NCI-H146 treated with DMSO at 0.1 percent for 48 hours (cell line): Measurements from ENCODE around the gene ARMC9.

Experiments used
- DNase-seq: peaks from one replicate; lab custom pipeline; 2025; ENCODE audit not compliant: unreplicated experiment; lab: John Stamatoyannopoulos, UW

Gene ARMC9

DNA sequence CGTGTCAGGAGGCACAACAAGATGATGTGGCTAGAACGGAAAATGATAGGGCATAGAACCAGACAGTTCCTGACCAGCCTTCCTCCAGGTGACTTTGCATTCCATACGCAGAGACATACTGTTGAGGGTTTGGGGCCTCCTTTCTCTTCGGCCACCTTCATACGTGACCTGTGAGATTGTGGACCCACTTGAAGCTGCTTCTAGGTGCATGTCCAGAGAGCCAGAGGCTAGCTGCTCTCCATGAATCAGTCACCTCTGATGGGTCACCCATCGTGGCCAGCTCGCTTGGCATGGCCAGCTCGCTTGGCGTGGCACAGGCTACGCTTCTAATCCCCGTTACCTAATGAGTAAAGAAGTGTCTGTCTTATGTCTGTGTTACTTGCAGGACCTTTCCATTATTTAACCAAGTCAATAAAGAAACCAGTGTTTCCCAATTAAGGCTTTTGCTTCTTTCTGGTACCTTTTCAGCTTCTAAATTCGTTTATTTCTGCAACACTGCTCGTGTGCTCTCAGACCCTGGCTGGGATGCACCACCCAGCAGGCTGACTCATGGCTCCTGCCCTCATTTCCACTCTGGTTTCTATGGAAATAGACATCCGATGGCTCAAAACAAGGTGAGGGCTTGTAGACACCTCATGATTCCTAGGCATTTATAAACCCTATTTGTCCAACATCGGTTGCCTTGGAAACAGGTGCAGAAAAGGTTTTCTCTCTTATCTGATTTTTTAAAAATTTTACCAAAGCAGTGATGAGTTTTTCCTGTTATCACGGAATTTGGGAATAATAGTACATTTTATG lies 110.4 kb downstream of the ARMC9 start:
- no peak for DNase-seq

- no peak for DNase-seq
Observed at GRCh38 chr2:231312066-231312465, 113.6 kb downstream of the ARMC9 start.

DNA sequence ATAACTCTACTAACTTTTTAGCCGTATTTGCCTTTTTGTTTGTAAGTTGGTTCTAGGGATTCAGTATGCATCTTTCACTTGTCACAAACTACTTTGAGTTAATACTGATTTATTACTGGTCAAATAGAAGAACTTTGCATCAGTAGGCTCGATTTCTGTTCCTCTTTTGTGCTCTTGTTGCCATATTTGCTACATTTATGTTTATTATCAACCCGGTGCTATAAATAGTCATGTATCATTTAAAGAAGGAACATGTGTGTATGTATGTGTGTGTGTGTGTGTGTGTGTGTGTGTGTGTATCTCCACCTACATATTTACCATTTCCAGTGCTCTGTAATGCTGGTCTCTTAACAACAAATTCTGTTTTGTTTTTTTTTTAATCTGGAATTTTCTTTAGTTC lies 117.5 kb downstream of the ARMC9 start:
- no peak for DNase-seq

DNA sequence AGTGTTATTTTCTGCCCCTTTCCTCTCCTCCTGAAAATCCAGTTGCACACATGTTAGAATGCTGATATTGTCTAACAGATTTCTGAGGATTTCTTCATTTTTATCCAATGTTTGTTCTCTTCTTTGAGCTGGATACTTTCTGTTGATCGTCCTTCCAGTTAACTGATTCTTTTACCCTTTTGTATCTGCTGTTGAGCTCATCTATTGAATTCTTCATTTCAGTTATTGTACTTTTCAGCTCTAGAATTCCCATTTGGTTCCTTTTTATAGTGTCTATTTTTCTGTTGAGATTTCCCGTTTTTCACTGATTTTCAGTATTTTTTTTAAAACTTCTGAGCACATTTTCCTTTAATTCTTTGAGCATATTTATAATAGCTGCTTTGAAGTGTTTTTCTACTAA lies 119.1 kb downstream of the ARMC9 start:
- DNase-seq, result no peak

DNA sequence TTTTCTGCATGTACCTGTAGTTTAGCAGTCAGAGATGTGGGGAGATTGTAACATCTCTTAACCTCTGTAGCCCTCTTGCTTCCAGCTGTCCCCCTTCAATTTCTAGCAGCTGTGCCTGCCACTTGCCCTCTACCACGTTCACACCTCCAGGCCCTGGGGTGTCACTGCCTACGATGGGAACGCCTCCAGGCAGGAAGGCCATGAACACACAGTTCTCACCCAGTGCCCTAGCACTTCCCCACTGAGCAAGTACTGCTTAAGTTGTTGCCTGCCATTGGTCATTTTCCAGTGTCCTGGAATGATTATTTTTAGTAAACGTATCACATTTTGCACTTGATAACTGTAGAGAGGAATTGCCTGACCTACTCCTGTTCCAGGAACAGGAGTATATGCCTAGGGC lies 120.0 kb downstream of the ARMC9 start:
- no peak for DNase-seq

DNA sequence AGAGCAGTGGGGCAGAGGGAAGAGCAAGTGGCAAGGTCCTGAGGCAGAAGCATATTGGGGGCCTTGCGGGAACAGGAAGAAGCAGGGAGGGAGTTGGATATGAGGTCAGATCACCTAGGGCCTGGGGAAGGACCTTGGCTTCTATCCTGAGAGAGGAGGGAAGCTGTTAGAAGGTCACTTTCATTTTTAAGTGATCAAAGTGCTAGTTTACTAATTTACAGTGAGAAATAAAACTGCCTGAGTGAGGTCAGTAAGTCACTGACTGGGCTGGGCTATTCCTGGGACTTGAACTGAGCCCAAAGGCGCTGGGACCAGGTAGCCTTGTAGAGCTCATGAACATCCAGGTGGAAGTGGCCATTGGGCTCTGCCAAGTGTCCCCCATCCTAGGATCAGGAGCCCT lies 120.5 kb downstream of the ARMC9 start:
- DNase-seq, result no peak

DNA sequence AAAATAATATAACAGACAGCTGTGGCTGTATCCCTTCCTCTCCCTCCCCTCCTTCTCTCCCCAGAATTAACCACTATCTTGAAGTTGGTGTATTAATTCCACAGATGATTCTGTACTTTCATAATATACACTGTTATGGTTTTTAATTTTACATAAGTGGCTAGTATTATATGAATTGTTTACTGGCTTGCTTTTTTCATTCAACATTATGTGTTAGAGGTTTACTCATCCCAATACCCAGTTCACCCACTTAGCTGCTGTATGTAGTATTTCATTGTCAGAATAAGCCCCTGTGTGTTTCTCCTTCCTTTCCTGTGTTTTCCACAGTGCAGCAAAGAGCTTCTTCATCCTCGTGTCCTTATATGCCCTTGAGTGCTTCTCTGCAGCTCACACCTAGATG lies 121.4 kb downstream of the ARMC9 start:
- no peak for DNase-seq

DNA sequence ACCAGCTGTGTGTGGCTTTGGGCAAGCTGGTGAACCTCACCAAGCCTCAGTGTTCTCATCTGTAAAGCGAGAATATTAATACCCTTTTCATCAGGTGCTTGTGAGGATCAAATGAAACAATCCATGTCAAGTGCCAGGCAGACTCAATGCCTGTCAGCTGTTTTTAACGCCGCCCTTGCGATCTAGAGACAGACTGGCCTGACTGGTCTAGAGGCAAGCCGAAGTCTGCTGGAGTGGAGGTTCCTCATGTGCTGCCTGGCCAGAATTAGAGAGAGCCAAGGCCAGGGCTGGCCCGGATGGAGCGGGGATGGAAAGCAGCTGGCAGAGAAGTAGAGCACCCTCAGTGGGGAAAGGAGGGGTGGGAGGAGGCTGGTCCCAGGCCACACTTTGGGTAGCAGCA lies 122.6 kb downstream of the ARMC9 start:
- no peak for DNase-seq

DNA sequence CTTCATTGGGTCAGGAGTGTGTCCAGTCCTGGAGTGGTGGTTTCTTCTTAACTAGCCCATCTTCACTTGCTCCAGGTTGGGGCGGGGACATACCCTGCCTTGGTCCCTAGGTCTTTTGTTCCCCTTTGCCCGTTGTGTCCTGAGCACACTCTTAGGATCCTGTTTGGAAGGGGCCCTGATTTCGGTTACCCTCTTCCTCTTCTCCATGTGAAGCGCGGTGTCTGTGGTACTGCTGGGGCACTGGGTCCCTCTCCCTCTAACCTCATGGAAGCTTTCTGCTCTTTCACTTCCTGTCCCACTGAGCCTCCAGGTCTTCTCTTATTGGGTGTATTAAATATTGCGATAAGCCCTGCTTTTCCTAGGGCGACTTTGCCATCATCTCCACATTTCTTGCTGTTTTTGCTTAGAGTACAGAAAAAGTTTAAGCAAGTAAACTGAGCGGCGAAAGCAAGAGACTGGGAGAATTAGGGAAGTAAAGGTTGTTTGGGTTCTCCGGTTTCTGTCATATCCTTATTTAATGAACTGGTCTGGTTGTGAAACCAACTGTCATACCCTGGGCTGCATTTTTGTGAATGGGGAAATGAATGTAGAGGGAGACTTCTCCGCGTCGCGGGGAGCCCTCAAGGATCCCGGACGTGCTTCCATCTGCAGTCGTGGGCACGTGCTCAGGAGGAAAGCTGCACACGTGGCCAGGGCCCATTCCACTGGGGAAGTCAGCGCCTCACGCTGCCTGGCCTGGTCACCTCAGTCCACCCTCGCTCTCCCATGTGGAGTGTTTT lies 123.3 kb downstream of the ARMC9 start:
- DNase-seq, result no peak

DNA sequence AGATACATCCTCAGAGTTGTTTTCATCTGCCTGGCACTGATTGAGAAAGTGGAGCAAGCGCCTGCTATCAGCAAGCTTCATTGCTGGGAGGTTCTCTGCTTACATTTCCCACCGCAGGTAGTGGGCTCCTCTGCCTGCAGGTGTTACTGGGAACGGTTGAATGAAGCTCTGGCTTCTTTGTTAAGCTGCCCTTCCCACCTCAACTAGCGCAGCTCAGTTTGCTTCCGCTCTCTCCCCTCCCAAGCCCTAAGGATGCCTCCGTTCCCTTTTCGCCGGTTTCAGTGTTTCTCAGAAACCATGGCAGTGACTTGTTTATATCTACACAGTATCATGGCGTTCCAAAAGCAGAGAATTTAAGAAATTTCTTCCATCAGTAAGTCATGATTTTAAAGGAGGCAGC lies 124.9 kb downstream of the ARMC9 start:
- no peak for DNase-seq

DNA sequence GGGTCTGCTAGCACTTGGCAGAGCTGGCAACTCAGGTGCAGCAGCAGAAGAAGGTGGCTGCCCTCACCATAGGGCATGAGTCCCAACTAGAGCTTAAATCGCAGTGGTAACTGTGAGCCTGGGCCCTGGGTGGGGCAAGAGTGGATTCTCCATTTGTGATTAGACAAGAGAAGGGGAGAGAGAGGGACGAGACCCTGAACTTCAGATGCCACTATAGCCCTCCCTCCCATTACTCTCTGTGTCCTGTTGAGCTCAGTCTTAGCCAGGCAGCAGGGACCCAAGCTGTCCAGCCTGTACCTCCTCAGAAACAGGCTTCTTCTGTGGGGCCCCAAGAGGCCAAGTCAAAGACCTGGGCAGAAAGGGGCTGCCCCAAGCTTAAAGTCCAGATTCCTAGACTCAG lies 127.4 kb downstream of the ARMC9 start:
- DNase-seq, result no peak

GRCh38 chr2:231326404-231326803 lies 128.0 kb downstream of the ARMC9 start:
- no peak for DNase-seq

- DNase-seq, result no peak
Observed at GRCh38 chr2:231330311-231330710, 131.9 kb downstream of the ARMC9 start.

- DNase-seq, result no peak
Observed at GRCh38 chr2:231331533-231331932, 133.1 kb downstream of the ARMC9 start.

GRCh38 chr2:231332388-231332787 lies 134.0 kb downstream of the ARMC9 start:
- no peak for DNase-seq

GRCh38 chr2:231332872-231333500 lies 134.6 kb downstream of the ARMC9 start:
- DNase-seq, result no peak

GRCh38 chr2:231334179-231334930 lies 135.9 kb downstream of the ARMC9 start:
- no peak for DNase-seq

- no peak for DNase-seq
Observed at GRCh38 chr2:231334981-231335380, 136.6 kb downstream of the ARMC9 start.

DNA sequence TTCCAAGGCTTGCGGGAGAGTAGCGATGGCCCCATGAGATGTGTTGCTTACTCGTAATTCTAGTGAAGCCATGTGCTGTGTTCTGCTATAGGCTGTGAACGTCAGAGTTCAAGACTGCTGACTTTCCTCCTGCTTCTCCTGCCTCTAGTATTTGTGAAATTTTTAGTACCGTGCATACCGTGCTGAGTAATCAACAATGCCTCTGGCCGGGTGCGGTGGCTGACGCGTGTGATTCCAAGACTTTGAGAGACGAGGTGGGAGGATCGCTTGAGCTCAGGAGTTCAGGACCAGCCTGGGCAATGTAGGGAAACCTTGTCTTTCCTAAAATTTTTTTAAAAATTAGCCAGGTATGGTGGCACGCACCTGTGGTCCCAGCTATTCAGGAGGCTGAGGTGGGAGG lies 137.2 kb downstream of the ARMC9 start:
- DNase-seq, result no peak

DNA sequence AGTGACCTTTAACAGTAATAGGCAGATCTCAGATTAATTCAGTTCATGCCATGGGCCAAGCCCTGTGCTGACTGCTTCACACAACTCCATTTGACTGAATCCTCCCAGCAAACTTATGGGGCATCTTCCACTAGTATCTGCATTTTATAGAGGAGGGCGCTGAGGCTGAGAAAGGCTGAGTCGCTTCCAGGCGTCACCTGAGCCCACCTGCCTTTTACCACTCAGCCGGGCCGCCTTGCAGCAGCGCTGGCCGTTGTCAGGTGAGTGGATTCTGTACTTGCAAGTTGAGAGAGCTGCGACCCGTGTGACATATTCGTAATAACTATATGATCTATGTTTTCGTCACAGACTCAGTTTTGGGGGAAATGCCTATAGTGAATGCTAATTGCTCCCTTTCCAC lies 137.8 kb downstream of the ARMC9 start:
- DNase-seq, result no peak

DNA sequence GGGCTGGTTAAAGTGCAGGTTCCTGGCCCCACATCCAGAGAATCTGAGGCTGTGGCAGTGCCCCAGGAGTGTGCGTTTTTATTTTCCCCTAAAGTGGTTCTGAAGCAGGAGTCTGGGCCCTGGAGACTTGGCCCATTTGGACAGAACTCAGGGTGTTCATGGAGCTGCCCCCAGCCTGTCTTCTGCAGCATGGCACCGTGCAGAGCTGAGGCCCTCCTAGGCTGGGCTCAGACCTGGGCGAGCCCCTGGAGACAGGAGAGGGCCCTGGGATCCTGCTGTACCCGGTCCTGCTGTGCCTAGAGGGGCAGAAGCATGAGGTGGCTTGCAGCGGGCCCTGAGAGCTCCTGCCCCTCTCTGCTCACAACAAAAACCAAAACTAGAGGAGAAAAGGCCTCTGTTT lies 138.3 kb downstream of the ARMC9 start:
- no peak for DNase-seq
